Epidermal melanocyte (primary cell): ENCODE results near the gene SGMS1.
"Not testable (repeated sequence)": the region's sequence is repeated elsewhere in the genome, so short reads cannot be mapped to it uniquely, and the experiment has no call there.

Experiments used
- DNase-seq: peaks from one replicate; pipeline ENCODE4 v3.0.0; 2011; ENCODE audit warnings: low spot score; ENCODE audit not compliant: insufficient read length

The SGMS1 gene

DNA sequence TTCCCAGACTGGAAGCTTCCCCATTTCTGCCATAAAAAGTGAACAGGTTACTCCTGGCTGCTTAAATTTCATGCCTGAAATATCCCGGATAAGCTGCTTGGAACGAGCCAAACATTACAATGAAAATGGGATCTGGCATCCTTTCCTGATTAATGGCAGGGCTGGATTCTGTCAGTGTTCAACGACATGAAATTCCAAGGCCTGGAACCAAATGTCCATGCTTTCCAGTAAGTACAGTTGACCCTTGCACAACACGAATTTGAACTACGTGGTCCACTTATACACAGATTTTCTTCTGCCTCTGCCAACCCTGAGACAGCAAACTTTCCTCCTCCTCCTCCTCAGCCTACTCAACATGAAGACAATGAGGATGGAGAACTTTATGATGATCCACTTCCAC, 65.4 kb downstream of the SGMS1 start:
- DNase-seq = no peak

DNA sequence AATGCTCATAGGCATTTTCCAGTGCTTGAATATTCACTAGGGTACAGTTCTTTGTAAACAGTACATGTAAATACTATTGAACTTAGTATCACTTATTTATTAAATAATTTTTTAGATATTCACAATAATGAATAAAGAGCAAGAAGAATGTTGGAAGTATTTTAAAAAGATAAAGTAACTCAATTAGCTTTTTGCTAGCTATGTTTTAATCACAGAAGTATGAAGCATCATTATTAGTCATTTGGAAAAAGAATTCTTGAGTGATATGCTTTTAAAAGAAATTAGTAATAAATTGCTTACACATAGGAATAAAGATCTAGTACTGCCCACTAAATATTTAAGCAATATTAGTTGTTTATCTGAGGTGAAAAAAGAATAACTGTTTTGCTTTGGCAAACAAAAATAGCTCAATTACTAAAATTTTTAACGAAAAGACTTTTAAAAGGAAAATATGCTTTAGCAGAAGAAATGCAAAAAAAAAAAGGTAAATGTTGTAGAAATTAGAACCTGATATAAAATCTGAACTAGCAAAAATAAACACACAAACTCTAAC, 66.5 kb downstream of the SGMS1 start:
- no peak for DNase-seq

DNA sequence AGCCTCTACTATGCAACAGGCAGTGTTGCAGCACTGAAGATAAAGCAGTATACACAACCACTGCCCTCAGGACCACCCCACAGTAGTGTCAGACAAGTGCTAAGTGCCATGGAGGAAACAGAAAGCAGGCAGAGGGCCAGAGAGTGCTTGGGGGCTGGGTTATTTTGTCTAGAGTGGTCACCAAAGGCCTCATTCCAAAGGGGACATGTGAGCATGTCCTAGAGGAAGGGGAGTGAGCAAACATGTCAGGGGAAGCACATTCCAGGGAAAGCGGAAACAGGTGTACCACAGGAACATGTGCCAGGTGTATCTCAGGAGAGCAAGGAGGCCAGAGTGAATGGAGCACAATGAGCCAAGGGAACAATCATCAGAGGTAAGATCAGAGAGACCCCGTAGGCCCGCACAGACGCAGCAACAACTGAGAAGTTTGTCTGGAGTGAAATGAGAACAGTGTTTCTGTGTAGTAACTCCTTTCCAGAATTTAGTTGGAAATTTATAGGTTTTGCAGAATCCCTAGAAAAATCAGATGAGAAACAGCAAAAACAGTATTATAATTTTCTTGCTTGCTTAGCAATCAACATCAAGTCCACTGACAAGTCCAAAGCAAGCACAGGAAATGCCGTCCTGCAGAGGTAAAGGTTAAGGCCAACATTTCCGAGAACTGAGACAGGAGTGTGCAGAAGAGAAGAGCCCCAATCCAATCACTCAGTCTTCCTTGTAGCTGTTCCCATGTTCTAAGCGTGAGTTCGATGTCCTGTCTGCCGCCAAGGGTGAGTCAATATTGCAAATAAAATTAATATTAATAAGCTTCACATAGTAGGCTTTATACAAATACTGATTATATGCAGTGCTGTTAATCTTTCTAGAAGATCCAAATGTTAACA, 67.3 kb downstream of the SGMS1 start:
- no peak for DNase-seq

DNA sequence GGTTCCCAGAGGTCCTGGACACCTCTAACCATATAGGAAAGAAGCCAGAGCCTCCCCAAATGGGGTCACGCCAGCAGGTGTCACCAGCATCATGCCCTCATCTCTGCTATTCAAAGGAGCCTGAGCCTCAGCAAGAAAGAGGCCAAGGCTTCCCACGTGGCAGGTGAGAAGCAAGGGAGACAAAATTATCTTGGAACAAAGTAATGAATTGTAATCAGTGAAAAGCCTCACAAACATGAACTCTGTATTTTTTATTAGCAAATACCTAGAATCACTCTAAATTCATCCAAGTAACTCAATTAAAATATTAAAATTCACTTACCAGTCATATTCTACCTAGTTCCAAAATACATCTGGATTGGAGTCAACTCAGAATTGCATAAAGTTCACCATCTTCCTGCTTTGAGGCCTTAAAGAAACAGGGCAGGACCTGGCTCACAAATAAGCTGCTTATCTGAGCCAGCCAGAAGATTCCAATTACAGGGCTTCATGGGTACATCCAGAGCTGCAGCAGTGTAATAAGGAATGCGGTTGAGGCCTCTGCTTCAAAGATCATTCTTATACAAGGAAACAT, 68.7 kb downstream of the SGMS1 start:
- no peak for DNase-seq

DNA sequence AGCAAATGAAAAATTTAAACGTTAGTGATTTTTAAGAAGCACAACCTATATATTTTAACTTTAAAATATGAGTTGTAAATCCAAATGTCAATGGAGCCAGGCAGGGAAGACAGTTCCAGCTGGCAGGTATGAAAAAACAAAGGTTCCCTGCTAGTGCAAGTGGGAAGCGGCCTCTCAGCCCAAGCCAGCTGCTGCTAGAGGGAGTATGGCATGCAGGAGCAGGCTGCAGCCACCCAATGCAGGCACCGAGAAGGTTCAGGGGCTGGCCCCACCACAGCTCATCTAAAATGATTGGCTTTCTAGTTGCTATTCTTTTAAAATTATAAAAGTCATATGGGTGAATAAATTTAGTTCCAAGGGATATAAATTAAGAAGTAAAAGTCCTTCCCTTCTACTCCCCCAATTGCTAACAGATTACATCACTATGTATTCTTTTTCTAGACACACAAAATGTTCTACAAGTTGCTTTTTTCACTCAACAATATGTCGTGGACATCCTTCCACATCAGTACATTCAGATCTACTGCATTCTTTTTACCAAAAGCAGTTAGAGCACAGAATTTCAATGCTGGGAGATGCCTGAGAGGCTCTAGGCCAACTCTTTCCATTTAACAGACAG, 69.3 kb downstream of the SGMS1 start:
- no peak for DNase-seq

DNA sequence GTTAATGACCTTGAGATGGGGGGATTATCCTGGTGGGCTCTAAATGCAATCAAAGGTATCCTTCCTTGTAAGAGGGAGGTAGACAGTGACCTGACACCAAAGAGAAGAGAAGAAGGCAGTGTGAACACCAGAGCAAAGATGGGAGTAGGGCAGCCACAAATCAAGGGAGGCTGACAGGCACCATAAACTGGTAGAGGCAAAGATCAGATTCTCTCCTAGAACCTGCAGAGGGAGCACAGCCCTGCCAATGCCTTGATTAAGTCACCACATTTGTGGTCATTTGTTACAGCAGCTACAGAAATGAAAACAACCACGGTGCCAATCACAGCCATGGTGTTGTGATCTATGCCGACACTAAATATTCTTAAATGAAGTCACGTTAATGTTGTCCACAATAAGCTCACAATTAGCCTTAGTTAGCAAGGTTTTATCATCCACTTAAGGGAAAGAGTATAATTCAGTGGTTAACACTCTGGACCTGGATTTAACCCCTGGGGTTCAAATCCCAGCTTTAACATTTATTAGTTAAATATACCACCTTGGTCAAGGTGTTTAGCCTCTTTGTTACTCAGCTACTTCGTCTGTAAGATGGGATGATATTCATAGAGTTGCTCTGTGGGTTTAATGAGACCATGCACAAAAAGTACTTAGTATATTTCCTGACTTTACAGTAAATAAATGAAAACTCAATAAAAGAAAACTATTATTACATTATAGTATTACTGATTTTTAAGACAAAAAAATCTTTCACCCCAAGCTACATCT, 70.8 kb downstream of the SGMS1 start:
- DNase-seq = no peak

DNA sequence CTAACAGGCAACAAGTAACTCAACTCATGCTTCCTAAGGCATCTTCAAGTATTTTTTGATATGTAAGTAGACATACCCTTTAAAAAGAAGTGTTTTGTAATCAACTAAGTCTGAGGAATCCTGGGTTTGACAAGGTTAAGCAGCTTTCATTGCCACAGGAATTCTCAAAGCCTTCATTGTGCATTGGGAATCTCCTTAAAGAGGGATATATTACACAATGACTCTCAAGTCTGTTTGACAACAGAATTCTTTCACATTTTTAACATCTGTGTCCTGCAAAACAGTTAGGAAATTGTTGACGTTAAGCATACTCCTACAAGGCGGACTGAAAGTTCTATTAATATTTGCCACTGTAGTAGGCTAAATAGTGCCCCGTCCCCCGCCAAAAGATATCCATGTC, 71.4 kb downstream of the SGMS1 start:
- peak; percentile 40 for DNase-seq

DNA sequence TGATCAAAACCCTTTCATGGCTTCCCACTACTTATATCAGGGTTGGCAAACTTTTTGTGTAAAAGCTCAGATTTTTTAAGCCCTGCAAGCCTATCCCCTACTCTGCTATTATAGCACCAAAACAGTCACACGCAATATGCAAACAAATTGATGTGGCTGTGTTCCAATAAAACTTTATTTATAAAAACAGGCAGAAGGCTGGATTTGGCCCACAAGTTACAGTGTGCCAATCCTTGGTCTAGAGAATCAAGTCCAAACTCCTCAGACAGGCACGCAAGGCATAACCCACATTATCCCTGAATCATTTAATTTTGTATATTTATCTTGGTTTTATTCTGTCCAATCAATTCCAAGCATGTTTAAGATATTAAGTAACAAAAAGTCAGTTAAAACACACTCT, 71.9 kb downstream of the SGMS1 start:
- no peak for DNase-seq

DNA sequence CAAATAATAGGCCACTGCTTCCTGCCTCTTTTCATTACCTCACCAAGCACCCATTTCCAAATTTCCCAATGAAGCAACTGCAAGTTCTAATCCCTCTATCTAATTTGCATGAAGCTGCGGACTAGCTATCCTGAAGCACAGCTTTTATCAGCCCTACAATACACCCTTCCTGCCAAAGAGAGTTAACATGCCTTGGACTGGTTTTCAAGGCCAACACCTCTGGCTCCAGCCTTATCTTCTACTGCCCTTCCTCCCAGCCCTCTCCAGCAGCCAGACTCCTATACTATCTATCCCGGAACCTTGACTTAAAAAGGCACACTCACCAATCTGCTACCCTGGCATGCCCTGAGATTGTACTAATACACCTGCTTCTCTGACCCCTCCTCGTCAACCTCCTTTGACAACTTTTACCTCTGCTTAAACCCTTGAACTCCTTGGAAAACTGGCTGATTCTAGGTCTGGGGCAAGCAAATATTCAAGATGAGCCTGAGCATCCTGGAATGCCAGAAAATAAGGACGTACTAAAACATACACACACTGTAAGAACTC, 73.4 kb downstream of the SGMS1 start:
- DNase-seq = no peak

DNA sequence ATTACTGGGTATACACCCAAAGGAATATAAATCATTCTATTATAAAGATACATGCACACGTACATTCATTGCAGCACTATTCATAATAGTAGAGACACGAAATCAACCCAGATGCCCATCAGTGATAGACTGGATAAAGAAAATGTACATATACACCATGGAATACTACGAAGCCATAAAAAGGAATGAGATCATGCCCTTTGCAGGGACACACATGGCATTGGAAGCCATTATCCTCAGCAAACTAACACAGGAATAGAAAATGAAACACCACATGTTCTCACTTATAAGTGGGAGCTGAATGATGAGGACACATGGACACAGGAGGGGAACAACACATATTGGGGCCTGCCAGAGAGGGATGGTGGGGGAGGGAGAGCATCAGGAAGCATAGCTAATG, 74.6 kb downstream of the SGMS1 start:
- DNase-seq = not testable (repeated sequence)

DNA sequence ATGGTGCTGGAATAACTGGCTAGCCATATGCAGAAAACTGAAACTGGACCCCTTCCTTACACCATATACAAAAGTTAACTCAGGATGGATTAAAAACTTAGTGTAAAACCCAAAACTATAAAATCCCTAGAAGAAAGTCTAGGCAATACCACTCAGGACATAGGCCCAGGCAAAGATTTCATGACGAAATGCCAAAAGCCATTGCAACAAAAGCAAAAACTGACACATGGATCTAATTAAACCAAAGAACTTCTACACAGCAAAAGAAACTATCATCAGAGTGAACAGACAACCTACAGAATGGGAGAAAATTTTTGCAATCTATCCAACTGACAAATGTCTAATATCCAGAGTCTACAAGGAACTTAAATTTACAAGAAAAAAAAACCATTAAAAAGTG, 75.3 kb downstream of the SGMS1 start:
- DNase-seq = not testable (repeated sequence)

DNA sequence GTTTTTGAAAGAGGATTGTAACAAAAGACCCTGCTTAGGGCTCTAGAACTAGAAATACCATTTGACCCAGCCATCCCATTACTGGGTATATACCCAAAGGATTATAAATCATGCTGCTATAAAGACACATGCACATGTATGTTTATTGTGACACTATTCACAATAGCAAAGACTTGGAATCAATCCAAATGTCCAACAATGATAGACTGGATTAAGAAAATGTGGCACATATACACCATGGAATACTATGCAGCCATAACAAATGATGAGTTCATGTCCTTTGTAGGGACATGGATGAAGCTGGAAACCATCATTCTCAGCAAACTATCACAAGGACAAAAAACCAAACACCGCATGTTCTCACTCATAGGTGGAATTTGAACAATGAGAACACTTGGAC, 77.5 kb downstream of the SGMS1 start:
- not testable (repeated sequence) for DNase-seq

DNA sequence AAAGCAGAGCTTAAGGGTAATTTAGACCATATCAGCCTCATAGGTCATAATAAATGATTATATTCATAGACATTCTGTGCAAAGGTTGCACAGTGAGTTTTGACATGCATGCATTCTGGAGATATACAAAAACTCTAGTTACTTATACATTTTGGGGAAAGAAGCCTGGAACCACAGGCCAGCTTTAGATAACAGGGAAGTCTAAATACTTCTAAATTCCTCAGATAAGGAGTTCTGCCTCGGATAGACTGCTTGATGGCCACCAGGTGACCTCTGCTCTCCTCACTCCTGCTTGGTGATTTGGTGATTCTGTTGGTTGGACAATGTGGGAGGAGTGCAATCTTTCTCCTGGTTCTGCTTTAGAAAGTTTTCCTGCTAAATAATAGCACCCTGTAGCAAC, 77.9 kb downstream of the SGMS1 start:
- DNase-seq = no peak

DNA sequence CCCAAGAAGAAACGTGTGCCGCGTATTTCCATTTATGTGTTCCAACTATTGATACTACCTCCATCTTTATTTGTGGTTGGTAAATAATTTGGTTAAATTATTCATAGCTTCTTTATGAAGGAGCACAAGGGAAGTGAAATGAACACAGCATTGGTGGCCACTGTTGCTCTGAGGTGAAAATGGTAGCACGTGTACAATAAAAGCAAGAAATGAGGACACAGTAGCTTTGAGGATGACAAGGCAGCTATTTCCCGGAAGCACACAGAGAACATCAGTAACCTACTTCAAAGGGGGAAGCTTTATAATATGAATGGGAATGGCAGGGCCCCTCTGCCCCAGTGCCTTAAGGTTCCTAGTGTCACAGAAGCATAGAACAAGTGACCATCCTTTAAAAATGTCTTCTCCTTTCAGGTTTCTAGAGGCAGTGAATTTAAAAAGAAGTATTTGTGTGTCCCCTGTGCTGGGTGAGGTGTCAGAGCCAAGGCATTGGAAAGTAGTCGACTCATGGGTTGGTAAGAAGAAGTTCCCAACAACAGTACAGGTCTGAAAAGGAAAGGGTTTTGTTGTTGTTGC, 78.8 kb downstream of the SGMS1 start:
- no peak for DNase-seq

DNA sequence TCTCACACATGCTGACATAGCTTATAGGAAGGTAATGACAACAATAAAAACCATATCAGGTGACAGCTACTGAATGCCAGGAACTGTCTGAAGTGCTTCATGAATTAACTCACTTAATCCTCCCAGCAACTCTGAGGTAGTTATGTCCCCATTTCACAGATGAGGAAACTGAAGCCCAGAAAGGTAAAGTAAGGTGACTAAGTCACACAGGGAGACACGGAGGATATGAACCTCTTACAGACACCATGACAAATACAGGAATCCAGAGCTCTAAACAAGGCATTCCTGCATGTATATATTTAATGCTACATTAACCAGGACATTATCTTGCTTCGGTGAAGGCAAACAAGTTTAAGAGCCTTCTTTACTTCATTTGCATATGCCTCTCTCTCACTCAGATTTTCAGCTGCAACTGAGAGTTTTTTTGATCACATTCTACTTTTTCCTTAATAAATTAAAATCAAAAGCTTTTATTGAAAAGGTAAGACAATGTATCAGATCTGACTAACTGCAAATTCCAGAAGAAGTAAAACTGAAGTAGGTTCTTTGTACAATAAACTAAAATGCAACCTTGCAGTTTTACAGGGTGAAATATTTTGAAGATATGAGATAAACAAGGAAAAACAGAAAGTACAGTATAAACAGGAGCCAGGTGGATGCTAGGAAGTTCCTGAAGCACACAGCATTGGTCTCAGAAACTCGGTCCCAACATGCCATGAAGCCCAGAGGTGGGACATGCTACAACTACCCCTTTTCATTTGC, 79.5 kb downstream of the SGMS1 start:
- DNase-seq = no peak

DNA sequence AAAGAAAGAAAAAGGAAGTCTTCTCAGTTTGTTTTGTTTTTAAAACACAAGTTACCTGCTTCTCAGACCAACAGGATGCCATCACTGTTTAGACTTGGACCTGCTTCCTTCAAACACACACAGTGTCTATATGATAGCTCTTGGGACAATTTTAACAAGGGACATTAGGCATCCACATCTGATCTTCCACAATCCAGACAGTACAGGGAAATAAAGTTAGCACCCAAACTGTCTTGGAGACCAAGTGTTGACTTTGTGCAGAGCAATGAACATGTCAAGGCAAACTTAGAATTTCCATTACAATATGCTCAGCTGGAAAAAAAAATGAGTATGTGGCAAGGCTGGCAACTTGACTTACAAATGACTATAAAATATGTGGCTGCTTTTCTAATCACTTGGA, 80.9 kb downstream of the SGMS1 start:
- no peak for DNase-seq

DNA sequence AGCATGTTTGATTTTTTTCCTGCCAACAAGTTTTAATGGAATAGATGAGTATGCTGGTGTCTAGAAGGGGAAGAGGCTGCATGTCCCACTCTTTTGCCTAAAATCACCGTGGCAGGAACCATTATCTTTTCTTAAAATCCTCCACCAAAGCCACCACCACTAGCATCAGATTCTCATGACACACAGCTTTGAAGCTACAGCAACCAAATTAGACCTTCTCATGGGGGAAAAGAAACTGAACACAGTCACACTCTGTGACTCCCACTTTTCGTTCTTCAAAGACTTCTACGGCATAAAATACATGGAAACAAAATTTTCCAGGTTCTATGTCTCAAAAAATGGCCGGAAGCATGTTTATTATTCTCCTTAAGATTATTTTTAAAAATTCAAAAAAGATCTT, 81.8 kb downstream of the SGMS1 start:
- DNase-seq = no peak

DNA sequence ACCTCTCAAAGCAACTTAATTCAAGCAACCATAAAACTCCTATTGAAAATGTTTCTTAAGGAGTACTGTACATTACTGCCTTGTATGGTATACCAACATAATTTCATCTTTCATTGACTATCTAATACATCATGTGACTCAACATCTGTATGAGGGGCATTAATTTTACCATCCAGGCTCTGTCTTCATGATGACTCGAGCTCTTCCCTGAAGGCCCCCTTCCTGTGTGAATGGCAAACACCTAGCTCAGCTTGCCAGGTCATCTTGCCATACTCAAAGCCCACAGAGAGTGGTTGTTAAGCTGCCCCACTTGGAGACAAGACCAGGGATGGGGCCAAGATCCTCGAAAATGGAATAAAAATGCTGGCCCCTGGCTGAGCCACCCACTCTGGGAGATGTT, 82.4 kb downstream of the SGMS1 start:
- DNase-seq = no peak

DNA sequence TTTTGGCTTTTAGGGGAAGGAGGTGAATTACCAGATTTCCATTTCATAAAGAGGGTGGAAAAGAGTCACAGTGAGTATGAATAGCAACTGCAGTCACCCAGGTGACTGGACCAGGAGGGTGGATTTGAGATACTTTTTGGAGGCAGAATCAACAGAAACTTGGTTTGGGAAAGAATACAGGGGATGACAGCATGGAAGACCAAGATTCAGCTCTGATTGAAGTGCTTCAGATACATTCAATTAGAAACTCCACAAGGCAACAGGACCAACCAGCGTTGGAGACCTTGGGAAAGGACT, 83.0 kb downstream of the SGMS1 start:
- DNase-seq = no peak

DNA sequence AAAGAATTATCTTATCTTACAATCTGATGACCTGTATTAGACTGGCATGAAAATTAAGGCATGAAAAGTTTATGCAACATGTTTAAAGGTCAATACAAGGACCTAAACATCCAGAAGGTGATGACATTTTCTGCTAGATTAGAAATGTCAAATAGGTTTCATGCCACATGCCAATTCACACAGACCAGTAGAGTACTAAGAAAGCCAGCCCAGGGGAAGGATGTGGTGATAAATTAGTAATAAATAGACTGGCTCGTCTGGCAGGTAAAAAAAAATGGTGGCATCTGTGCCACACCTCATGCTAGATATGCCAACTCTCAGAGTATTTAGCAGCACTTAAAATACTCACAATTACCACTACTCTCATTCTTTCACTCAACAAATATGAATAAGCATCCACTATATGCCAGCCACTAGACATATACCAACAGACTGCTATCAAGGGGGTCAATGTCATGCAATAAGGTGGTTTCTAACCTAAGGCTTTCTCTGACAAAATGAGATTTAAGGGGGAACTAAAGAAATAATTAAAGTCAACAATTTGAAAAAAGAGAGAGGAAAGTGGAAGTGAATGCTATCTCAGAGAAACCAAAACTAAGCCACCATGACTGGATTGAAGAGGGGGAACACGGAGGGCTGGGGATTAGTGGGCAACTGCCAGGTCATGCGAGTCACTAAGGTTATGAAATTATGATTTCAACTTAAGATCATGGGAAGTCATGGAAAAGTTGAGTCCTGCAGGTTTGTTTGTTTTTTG, 83.5 kb downstream of the SGMS1 start:
- DNase-seq = no peak
